Stimulated activated CD4-positive, alpha-beta T cell treated with anti-CD3 and anti-CD28 coated beads, Interleukin-1b, Interleukin-23, amount 100 ng/mL, for 1 hour (primary cell): ENCODE measurements around the gene RRP15.
"Not testable (repeated sequence)": the region's sequence is repeated elsewhere in the genome, so short reads cannot be mapped to it uniquely, and the experiment has no call there.

Source experiments
- DNase-seq, 2 donors: peaks; one replicate each; pipeline ENCODE4 v3.0.0-alpha.2; 2020; ENCODE audit warnings: low read depth in 2 of 2

The RRP15 gene

DNA sequence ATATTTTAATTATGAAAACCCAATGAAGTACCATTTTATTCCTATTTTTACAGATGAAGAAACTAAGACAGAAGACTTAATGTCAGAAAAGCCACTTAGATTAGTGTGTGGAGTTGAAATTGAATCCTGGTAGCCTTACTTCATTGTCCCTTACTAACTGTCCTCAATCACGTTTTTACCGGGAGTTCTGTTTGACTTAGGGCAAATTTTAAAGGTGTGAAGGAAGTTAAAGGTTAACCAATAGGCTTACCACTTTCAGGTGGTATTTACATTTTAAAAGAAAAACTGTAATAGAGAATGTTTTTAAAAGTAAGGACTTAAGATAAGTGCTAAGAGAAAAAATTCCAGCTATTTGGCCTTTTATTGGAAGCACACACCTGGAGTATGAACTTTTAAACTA lies 12.4 kb downstream of the RRP15 start:
- no peak for DNase-seq

DNA sequence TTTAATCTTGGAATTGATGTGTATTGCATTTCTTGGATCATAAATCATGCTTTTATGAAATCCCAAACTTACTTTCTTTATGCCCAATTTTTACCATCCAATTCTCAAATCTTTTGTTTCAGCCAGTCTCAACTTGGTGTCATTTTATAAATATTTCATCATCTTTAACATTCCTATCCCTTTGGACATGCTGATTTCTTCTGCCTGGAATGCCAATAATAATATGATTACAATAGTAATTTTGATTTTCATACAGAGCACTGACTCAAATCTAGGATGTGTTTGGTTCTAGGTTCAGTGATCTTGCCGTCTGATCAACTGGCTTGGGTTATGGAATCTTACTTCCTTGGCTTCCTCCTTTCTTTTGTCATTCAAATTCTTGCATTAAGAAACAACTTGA lies 12.8 kb downstream of the RRP15 start:
- no peak for DNase-seq

DNA sequence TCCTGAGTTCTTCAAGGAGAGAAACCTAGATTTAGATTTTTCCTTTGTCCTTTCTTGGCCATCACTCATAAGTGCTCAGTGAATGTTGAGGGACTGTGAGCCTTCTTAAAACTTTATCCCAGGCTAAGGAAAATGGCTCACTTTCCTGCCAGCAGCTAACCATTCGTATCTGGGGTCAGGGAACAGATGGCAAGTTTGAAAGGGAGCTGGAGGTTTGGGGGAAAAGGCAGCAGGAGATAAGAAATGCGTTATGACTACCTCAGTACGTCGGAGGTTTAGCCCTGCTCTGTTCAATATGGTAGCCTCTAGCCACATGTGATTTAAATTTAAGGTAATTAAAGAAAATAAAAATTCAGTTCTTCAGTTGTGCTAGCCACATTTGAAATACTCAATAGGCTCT lies 13.3 kb downstream of the RRP15 start:
- DNase-seq = no peak

DNA sequence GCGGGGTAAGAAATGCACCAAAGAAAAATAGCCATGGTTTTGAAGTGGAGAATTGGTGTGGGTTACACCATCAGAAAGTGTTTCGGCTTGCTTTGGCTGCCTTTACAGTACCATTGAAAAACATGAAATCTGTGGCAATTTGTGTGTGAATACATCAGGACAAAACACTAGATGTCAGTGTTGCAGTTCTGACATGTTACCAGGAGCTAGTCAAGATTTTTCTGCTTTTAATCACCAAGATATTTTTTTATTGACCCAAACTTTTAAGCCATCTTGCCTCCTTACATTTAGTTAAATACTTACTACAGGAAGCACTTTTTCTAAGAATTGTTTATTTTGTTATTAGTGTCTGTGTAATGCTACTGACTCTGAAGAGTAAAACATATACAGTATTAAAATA lies 14.3 kb downstream of the RRP15 start:
- no peak for DNase-seq

DNA sequence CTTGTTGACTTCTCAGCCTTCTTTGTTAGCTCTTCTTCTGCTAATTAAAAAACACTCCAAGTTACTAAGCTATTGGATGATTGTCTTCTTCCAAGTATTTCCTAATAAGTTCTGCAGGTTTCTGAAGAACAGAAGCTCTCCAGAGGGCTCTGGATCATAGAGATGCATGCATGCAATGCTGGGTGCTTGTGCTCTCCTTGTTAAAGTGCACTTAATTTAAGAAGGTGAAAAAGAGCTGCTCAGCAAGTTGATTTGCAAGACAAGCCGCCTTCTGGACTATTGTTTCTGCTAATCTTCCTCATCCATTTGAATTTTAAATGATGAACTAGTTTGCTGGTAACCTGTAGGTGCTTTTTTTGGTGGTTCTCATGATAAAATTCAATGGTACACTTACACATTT lies 16.1 kb downstream of the RRP15 start:
- no peak for DNase-seq

DNA sequence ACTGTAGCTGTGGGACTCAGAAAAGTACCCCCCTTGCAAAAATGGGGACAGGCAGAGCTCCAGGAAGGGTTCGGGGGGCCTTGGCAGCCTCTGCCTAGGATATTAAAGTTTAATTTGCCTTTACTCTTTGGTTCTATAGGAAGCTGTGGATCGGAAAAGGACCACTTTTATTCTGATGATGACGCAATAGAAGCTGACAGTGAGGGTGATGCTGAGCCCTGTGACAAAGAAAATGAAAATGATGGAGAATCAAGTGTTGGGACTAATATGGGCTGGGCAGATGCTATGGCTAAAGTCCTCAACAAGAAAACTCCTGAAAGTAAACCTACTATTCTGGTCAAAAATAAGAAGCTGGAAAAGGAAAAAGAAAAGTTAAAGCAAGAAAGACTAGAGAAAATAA lies 17.1 kb downstream of the RRP15 start:
- DNase-seq = no peak

DNA sequence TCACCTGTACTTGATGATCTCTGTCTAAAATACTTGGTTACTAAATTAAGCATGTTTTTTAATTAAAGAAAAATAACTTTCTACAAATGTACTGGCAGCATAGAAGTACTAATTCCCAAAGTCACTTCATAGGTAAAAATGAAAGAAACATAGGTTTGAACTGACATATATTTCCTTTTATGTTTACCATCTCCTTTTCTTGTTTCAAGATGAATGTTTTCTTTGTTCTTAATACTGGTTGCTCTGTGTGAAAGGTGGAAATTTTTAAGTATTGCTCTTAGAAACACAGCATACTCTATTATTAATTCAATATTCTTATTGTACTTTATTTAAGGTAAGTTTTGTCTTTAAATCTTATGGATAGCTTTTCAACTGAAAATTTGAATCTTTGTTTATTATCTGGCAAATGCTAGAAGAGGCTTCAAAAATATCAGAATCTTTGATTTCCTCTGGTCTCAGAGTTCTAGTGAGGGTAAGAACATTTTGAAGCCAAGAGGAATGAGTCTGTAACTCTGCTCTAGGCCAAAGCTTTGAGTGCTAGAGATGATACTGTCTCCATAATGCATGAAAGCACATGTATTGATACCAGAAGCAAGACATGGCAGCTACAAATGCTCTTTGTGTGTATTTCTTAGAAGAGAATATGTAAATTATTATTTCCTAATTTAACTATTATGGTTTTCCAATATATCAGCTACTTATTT lies 18.2 kb downstream of the RRP15 start:
- no peak for DNase-seq

DNA sequence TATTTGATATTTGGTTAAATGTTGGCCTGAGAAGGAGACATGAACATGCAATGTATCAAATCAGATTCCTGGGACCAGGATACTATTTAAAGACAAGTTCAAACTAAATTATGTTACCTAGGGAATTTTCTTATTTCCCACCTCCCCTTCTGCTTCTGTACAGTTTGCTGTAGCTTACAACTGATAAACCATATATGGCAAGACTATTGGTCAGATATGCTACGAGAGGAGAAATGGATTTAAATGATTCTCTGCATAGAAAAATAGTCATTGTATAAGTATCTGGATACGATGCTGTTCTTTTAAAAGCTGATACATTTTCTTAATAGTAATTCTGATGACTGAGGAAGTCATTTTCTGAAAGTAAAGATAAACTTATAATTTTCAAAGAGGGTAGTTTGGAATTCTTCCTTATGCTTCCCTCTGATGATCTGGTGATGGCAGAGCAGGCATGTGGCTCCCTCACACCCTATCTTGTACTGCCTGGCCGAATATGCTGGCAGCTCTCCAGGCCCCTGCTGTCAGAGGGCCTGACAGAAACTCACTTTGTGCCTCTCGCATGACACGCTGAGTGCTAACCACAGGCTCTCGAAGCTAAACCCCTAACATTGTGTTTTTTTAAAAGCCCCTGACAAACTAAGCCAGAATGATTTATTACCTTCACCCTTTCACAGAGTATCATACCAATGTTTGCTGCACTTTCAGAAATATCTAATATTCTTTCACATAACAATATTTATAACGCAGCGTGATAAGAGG lies 19.4 kb downstream of the RRP15 start:
- no peak for DNase-seq

DNA sequence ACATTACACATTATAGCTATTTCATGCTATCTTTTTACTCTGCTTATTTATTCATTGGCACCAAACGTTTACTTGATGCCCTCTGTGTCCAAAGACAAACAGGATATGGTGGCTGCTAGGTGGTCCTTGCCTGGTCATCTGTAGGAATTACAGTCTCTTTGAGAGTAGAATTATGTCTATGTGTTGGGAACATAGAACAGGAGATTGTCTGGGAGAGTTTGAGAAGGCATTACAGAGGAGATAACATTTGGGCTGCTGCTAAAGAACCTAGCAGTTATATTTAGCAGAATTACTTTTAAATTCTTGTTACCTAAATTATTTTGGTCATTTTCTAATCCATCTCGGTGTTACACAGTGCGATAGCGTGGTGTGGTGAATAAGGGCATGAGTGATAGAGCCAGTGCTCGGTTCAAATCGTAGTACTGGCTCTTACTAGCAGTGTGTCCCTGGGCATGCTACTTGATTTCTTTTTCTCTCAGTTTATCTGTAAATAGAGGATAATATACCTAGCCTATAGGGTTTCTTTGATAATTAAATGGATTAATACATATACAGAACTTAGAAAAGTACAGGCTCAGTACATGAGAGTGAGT lies 20.5 kb downstream of the RRP15 start:
- DNase-seq = no peak

DNA sequence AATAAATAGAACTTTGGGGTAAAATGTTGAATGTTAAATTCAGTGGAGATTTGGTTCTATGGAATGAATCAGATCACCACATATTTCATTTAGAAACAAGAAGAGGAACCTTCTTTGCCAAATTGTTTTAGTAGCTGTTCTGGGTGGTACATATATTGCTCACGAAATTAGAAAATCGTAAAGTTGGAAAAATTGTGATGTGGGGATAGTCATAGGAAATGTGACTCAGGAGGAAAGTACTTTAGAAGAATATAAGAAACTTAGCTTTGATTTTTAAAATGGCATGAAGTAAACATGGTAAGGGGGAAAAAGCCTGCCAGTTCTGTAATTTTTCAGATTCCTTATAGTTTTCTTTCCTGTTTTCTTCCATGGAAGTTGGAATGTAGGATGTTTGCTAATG lies 27.4 kb downstream of the RRP15 start:
- DNase-seq = no peak

DNA sequence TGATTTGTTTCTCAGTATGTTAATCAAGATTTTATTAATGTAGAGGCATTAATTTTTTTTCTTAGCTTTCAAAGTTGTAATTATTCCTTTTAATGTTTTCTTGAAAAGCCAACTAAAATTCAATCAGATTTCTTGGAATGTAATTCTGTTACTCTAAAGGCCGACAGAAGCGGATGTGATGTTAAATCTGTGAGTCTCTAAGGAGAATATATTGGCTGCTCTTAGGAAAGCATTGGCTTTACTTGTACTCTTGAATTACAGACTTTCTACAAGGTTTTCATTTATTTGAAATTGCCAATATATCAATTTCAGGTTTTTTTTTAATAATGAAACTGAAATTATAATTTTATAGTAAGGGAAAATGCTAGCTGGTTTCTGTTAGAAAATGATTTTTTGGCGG lies 29.2 kb downstream of the RRP15 start:
- no peak for DNase-seq

DNA sequence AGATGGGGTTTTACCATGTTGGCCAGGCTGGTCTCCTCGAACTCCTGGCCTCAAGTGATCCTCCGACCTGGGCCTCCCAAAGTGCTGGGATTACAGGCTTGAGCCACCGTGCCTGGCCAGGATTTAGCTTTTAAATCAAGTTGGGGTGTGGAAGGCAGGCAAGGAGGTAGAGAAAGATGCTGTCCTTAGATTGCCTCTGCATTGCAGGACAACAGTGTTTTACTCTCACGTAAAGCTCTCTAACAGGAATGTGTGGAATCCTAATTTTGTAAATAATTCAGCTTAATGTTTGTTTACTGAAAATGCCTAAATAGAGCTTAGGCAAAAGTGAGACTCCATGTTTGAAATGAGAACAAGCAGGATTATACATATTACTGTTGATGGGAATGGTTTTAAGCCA lies 30.5 kb downstream of the RRP15 start:
- no peak for DNase-seq

DNA sequence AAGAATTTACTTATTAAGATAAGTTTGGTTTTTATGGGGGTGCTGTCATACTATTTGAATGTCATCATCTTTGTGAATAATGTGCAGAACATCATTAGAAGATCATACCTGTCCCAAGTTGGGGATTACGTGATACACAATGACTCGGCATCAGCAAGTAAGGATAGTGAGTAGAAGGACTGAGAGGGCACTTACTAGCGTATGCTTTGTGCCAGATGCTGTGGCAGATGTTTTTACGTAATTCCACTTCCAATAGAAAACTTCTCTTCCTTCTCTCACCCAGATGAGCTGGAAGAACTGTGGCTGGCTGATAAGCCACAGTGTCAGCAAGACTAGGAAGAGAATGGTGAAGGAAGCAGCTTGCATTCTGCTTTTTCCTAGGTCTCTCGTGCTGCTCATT lies 32.0 kb downstream of the RRP15 start:
- DNase-seq = no peak

DNA sequence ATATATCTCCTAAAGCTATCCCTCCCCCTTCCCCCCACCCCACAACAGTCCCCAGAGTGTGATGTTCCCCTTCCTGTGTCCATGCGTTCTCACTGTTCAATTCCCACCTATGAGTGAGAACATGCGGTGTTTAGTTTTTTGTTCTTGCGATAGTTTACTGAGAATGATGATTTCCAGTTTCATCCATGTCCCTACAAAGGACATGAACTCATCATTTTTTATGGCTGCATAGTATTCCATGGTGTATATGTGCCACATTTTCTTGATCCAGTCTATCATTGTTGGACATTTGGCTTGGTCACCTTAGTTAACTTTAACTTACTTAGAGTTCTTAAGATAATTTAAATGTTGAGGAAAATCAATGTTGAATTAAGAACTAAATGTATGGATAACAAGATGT lies 35.1 kb downstream of the RRP15 start:
- not testable (repeated sequence) for DNase-seq

DNA sequence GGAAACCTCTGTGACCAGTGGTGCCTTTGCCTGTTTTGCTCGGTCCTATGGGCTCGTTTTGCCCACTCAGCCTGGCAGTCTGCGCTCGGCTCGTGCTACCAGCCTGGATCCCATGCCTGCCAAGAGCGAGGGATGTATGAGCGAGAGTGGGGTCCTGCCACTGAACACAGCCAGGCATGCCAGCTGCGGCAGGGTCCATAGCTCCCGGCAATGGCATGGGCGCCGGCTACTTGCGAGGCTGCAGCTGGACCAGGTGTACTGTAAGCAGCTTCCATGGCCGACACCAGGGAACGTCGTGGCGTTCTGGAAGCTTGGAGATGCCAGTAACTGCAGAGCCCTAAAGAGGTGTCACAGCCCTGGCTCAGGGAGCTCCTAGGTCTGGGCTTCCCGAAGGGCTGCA lies 37.7 kb downstream of the RRP15 start:
- no peak for DNase-seq

DNA sequence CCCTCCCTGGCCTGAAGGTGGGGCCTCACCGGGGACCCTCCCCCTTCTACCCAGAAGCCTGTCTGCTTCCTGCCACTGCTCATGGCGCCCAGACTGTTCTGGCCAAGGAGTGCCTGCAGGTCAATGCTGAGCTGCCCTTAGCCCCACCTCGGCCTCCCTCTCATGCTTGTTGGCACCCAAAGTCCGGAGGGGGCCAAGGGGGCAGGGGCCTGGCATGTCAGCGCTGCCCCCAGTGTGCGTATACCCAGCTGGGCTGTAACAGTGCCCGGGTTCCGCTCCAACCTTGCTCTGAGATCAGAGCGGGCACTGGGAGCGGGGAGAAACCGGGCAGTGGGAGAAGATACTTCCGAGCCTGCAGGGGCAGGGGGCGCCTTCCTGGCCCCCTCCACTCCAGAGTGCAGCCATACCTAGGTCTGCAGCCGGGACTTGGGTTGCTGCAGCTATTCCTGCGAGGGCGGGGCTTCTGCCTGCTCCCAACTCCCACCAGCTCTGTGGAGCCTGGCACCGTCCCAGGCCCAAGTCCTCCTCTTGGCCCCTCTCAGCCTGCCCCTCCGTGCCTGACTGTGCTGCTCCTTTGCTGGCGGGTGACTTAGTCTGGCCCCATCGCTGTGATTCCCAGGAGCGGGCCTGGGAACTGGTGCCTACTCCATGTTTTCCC lies 38.6 kb downstream of the RRP15 start:
- no peak for DNase-seq

DNA sequence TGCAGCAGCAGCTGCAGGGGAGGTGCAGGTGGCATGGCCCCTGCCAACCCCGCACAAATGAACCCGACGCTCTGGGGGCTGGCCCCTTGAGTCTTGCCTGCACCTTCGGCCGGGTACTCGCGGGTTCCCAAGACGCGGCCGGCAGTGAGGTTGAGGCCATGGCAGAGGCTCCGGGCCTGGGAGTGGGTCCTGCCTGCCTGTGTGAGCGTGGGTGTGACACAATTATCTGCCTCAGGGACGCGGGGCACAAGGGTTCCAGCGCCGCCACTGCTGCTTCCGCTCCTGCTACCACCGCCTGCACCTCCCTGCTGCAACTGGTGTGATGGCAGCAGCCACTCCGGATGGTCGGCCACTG lies 39.1 kb downstream of the RRP15 start:
- no peak for DNase-seq

DNA sequence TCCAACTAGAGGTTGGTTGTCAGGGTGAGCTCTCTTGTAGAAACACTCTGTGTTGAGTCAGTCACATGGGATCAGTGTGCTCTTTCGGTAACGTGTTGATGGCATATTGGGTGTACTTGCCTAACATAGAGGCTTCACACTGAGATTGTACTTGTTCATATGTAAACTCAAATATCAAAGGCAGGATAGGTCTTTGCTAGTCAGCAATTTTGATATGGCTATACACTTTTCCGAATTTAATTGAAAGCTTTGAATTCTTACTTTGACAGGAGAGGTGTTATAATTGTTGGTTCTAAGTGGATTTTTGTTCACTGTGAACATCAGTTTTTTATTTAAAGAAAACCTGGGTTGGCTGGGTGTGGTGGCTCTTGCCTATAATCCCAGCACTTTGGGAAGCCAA lies 43.7 kb downstream of the RRP15 start:
- DNase-seq = no peak

DNA sequence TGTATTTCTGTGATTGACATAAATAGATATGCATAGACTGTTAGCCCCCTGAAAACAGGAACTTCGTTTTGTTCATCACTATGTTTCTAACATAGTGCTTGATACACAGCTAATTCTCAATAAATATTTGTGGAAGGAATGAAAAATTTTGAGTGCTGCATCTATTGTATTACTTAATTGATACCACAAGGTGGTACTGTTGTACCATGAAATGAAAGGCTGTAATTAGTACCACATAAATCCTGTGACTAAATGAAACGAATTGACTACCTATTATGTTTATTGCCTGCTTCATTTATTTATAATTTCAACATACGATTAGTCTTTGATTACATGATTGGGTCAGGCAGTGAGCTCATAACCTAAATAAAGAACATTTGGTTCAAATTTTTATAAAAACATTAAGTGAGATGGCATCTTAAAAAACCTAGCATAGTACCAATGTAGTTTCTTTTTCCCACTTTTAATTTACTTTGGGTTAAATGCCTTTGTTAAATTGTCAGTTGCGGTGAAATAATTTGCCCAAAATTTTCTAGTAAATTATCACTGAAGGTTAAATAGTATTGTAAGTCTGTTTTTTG lies 45.0 kb downstream of the RRP15 start:
- no peak for DNase-seq

DNA sequence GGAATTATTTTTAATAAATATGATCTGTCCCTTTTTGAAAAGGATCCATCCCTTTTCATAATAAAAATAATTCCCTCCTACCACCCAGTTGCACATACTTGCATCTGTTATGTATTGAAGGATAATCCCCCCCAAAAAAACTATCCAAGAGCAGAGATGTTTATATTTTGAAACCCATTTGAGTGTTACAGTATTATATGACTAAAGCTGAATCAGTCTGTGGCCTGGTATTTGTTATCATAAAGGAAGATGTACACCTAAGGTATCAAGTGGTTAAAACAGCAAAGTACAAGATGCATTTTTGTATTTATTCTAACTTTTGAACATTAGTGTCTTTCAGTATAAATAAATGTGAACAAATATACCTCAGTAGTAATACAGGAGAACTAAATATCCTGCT lies 47.3 kb downstream of the RRP15 start:
- no peak for DNase-seq

DNA sequence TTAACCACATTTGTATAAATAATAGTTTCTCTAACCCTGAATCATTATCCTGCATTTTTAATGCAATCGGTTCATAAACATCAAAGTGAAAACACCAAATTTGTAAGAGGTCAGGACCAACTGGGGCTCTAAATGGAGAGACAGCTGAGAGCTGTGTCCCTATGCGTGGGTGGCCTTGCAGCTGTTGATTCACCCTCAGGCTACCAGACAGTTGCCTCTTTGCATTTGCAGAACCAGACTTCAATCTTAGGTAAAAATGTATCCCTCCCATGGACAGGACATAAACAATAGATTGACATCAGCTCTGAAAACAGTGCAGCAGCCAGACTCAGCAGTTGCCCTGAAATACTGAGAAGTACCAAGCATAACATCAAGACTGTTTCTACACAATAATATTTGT lies 51.2 kb downstream of the RRP15 start:
- no peak for DNase-seq

DNA sequence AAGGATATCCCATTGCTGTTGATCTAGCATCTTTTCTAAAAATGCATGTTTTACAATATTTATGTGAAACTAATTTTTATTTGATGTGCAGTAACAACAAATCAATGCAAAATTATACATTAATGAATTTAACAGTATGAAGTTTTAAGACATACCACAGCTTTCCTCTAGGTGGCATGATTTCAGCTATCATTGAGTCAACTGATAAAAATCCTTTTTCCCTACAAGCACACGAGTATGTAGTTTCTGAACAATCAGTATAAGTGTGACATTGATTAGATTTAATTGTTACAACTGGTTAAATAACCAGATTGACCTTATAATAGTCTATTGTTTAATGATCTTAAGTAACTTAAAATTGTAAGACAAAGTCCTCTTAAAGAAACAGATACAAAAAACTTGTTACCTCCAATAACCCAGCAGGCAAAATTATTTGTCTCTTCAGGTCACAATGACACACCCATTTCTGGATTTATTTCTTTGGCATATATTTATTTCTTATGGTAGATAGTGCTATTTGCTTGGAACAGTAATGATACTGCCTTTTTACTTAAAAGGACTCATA lies 54.3 kb downstream of the RRP15 start:
- DNase-seq = no peak
